Measurements from ENCODE around the gene ITGA4.
A peak's percentile ranks its signal among the peaks of the same experiment; 100 is the strongest.

The ITGA4 gene

DNA sequence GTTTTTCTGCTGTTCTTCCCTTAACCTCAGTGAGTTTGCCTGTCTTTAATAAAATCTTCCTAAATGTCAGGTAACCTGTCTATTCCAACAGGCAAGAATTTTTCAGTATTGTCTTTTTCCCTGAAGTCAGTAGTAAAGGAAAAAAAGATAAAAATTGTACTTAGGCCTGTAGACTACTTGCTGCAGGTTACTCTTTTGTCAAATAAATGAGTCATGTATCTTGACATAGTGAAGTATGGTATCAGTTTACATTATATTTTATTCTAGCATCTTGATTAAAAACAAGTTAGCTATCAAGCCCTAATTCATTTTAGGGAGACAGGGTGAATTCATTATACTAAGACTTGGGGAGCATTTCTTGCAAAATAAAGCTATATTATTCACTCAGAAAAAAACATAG lies 59.8 kb downstream of the ITGA4 start:
- DNase-seq (ENCODE audit: low spot score): no peak

DNA sequence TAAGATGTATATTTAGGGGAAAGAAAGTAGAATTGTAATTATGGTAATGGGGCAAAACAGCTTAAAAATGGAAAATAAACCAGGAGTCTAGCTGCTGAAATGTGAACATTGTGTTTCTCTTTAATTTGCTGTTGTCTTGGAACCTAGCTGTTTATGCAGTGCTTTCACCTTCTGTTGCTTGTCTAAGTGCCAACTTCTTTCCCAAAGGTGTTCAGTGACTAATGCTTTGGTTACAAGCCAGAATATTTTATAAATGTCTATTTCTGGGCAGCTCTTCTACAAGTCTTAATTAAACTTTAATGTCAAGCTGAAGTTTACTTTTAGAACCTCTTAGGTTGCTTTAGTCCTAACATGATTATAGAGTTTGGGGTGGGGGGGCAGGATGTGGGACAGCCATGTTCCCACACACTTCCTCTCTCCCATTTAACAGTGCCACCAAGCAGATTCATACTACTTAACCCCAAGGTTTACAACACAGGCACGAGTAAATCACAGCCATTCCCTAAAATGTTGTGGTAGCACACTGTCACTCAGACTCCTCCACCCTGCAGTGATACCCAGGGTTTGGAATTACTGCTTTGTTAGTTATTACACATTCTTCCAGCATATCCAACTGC lies 60.6 kb downstream of the ITGA4 start:
- no peak for DNase-seq (ENCODE audit: low spot score)

DNA sequence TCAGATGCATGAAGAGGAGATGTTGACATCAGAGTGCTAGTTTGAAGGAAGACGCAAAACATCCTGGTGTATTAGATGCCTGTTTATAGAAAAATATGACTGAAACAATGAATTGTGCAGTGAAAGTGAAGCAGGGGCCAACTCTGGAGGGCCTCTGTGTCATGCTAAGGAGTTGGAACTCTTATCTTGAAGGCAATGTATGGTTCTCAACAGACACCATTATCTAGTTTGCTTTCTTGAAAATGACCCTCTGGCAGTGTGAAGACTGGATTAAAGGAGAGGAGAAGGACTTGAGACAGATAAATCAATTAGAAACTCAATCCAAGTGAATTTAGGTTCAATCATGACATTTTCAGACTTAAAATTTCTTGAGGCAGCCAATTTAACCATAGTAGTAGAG lies 63.1 kb downstream of the ITGA4 start:
- DNase-seq (ENCODE audit: low spot score): no peak

DNA sequence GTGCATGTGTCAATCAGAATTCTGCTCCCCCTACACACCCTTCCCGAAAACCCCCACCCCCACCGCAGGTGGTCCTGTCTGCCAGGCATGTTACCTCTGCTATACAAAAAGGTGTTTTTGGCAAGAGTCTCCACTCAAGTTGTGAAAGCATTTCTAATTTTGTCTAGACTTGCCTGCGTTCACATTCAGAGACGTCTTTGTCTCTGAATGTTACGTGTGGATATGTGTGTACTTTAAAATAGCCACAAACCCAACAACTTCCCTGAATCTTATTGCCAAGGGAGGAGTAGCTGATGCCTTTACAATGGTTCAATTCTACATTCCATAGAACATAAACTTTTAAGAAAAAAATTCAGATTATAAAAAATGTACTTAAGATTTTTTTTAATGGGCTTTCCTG lies 66.6 kb downstream of the ITGA4 start:
- no peak for DNase-seq (ENCODE audit: low spot score)

DNA sequence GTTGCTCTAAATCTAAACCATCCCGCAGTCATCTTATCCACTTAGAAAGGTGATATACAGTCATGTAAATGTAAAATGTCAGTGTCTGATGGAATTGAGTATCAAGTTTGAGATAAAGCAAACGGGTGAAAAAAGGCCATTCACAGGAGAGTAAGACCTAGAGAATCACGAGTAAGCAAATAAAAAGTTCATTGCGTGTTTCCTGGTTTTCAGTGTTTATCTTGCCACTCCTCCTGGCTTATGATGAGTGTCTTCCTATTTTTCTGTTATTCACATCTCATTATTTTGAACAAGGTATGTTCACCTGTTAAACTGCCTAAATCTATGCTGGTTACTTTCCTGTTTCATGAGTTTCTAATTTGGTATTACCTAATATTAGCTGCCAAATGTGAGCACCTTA lies 68.8 kb downstream of the ITGA4 start:
- no peak for DNase-seq (ENCODE audit: low spot score)

DNA sequence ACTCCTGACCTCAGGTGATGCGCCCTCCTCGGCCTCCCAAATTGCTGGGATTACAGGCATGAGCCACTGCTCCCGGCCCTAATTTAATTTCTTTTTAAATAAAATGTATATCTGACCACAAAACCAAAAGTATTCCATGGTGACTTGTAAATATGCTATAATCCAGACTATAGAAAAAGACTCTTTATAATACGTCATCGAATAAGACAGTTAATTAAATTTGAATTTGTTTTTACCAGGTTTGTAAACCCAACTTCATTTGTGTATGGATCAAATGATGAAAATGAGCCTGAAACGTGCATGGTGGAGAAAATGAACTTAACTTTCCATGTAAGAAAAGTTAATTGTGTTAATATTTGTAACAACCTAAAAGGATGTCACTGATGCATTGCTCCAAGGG lies 69.9 kb downstream of the ITGA4 start:
- DNase-seq (ENCODE audit: low spot score): no peak

DNA sequence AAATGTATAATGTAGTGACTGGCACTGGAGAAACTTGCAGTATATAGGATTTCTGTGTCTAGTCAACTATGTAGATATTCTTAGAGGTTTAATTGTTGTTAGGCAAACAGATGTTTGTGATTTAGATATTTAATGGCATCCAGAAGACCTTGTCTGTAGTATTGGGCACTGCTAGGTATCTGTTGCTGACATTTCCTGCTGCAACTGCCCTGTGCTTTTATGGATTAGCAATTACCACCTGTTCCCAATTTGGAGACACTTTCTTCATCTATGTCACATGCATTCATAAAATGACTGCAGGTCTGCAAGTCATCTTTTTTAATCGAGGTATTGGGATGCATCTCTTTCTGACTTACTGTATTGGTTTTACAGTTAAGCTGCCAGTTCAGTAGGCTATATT lies 71.3 kb downstream of the ITGA4 start:
- DNase-seq (ENCODE audit: low spot score): no peak

DNA sequence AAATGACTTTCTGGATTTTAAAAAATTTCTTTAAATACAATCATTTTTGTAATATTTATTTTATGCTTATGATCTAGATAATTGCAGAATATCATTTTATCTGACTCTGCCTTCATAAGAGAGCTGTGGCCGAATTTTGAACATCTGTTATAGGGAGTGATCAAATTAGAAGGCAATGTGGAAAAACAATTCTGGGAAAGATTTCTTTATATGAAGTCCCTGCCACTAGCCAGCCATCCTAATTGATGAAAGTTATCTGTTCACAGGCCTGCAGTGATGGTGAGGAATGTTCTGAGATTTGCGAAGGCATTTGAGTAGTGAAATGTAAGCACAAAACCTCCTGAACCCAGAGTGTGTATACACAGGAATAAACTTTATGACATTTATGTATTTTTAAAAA lies 79.5 kb downstream of the ITGA4 start:
- DNase-seq (ENCODE audit: low spot score): no peak

DNA sequence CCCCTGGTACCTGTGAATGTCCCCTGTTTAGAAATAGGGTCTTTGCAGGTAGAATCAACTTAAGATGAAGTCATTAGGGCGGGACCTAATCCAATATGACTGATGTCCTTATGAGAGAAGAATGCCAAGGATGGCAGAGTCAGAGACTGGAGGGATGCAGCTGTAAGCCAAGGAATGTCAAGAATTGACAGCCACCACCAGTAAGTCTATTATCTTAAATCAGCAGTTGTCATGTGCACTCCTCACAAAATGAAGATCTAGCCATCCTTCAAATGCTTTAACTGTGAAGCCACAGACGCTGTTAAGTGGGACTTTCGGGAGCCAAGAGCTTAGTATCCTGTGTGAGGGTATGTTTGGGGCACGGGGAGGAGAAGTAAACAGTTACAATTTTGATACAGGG lies 83.2 kb downstream of the ITGA4 start:
- no peak for DNase-seq (ENCODE audit: low spot score)

DNA sequence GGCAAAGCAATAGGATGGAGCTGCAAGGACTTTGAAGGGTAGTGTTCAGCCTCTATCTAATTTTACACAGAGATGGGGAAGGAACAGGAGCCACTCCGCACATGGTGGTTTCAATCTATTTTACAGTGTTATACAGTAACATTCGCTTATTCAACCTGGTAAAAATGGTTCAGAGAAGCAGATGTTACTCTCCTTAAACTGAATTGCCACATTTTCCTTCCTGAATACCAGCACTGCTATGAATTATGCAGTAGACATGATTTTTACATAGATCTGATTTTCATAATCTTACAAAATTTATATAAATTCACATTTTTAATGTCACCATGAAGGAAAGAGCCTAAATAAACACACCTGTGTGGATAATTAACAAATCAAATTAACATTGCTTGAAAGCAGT lies 85.0 kb downstream of the ITGA4 start:
- no peak for DNase-seq (ENCODE audit: low spot score)

DNA sequence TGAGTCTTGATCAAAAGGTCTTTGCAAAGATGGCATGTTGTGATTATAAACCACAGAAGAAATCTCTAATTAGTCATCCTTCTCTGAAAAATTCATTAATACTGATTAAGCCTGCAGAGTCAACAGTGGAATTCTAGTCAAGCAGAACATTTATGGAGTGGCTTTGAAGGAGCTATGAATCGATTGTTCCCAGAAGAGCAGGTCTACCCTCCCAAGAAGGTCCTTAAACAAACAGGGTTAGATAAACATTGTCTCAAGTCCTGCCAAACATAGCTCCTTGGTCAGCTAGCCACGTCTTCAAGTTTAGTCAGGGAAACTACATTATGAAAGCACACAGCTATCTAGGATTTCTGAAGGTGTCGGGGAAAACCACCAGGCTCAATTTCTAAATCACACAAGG lies 88.9 kb downstream of the ITGA4 start:
- DNase-seq (ENCODE audit: low spot score): no peak

DNA sequence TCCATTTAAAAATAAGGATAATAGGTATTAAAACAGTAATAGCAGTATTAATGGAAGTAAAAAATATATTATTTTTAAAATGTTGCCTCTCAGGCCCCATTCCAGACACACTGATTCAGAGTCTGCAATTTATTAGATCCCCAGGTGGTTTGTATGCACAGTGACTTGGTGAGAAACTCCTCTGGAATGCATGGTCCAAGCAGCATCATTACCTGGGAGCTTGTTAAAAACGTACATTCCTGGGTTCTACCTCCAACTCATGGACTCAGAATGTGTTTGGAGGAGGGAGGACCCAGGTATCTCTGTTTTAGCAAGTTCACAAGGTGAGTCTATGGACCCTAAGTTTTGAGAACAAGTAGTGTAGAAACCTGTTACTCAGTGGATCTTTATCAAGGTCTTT lies 95.6 kb downstream of the ITGA4 start:
- DNase-seq (ENCODE audit: low spot score): peak; percentile 15

DNA sequence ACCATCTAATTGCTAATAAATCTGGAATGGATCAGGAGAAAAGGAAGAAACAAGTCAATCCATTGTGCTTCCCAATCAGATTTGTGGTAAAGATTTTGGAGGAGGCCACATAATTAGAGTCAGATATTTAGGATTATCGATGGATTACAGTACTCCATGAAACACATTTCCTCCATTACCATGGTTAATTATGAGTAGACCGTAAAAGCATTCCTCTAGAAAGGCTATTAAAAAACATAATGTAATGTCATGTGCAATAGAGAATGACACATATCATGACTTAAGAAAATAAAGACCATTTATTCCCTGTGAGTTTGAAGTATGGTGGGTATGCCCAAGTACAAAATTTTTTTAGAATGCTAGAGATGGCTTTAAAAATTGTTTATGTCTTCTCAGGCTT lies 96.1 kb downstream of the ITGA4 start:
- DNase-seq (ENCODE audit: low spot score): no peak

DNA sequence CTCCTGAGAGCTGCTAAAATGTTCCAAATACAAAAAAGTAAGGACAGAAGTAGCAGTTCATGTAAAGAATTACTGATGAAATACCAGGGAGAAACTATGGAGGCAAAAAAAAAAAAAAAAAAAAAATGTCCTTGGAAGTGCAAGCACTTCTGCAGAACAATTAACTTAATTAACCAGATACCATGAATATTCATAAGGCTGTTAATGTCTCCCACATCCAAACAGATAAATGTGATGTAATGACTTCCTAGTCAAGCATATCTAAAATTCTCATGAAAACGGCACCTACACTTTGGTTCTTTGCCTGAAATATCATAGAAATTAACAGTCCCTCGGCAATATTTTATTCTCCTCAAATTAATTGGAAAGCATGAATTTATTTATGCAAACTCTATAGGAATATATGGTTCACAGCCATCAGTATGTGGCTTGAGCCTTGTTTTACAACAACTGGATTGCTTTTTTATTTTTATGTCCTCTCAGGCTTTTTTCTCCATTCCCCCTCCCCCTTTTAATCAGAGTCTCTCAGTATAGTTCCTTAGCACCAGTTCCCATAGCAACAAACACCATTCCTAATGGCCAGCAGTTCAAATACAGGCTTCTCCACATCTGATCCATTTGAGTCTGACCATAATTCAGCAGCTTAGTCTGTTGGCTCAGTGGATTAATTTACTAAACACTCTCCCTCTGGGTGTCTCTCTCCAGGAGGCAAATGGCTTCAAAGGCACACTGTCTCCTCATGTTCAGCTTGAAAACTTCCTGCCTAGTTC lies 97.1 kb downstream of the ITGA4 start:
- DNase-seq (ENCODE audit: low spot score): no peak

DNA sequence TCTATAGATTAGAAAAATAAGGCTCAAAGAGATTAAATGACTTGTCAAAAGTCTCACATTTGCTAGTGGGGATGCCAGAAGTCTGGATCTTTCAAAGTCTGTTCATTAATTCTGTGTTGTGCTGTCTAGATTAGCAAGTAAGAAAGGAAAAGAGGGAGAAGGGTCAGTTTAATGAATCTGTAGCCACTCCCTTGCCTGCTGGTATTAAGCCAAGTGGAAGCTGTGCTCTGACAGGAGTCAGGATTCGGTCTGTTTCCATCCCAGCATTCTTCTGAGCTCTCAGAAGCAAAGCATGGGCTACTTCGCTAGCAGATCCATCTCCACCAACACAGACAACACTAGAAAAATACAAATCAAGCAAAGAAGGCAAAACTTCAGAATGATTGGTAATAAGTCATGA lies 101.2 kb downstream of the ITGA4 start:
- no peak for DNase-seq (ENCODE audit: low spot score)

DNA sequence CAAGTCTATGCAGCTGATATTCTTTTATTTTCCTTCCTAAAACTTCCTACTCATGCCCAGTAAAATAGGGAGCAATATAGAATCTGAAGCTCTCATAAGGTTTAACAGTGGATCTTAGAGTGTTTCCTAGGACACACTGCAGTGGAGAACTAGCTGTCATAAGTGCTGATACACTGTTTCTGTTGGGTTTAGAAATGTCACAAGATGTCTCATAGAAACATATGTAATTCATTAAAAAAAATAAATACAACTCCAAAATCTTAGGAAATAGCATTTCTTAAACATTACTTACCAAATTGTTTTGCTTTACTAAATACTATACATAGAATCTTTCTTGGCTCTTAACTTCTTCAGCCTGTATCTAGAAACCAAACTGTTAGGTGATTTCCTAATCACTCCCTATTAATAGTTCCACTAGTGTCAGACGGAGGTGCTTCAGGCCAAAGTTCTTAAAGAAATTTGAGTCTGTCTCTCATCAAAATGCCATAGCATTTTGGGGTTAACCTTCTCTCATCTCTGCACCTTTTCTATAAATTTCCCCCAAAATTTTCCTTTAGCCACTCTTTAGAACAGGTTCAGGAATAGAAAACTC lies 106.0 kb downstream of the ITGA4 start:
- DNase-seq (ENCODE audit: low spot score): peak; percentile 13

DNA sequence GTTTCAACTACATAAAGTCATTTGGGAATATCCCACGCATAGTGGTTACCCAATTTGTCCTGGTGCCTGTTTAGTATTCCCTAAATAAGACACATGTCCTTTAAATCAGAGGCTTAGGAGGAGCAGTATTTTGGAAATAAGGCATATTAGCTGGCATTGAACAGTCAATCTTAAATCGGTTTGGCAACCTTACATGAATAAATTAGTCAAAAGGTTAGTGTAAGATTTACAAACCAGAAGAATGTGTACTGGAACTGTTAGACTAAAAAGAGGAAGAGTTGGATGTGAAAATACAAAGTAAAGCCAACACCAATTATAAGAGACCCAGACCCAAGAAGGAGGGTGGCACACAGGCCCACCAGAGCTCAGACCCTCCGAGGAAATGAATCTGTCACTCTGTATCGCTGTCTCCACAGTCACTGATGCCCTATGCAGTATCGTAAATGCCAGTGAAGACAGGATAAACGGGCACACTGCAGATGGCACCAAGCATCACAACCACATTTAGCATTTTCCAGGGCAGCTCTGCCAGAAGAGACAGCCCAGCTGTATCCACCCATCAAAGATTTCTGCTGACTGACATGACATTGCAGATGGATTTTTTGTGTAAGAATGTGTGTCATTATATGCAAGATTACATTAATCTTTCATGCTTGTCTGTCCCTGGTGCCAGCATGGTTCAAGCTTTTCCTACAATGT lies 109.3 kb downstream of the ITGA4 start:
- no peak for DNase-seq (ENCODE audit: low spot score)

DNA sequence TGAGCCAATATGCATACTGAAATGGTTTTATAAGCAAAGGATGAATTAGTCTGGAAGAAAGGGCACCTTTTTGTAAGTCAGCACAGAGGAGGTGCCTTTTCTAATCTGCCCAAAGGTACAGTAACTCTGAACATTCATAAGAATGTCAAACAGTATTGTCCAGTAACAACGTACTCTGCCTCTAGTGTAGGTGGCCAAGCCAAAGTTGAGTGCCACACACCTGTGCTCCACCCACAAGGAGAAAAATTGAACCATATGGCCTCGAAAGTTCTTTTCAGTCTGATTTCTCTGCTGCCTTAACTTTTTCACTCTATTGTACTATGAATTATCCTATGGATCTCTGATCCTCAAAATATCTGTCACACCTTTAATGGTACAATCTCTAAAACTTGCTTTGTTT lies 112.9 kb downstream of the ITGA4 start:
- DNase-seq (ENCODE audit: low spot score): no peak

DNA sequence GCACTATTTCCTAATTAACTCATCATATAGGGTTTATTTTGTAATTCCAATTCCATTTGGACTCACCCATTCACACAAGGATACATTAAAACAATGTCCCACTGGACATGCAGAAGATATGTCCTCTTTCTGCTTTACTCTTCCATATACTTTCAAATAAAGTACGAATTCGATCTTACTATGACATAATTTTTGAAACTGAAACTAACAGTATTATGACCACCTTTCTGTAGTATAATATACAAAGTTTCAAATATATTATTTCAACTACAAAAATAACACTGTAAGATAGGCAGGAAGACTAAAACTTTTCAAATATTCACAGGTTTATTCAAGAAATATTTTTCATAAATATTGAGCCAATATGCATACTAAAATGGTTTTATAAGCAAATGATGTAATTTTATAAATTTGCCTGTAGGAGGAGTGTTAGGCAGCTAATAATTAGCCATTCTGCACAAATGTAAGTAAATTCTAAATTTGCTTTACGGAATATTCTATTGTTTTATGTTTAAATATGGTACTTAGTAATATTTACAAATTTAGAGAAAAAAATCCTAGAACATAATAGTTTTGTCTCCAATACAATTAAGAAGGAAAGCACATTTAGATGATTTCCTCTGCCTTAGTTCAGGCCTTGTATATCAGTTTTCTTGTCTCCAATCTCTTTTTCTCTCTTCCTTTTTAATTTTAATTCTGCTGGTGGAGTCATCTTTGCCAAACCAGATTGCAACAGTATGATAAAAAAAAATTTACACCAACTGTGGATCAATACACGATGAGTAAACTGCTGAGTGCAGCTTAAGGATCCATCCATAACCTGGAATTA lies 113.9 kb downstream of the ITGA4 start:
- DNase-seq (ENCODE audit: low spot score): peak; percentile 3

DNA sequence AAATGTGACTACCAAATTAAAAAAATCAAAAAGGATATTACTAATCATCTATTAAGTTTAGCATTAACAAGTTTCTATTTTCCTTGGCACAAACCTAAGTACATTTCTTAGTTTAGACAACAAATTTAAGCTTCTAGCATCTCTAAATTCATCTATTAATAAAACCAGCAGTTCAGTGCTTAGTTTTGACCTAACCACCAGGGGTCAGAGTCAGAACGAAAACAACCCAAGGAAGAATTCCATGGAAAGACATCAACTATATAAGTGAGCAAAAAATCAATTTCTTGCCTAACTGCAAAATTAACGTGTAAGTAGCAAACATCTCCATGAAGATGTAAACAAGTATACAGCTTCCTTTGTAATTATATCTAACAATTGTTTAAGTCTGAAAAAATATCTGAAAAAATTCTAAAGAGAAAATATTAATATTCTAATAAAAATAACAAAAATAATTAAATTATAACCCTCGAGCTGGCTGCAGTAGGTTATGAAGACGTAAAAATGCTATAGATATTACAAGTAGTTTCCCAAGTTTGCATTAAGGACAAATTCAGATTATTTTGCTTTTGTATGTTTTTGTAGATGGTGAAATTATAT lies 116.1 kb downstream of the ITGA4 start:
- DNase-seq (ENCODE audit: low spot score): peak; percentile 36

DNA sequence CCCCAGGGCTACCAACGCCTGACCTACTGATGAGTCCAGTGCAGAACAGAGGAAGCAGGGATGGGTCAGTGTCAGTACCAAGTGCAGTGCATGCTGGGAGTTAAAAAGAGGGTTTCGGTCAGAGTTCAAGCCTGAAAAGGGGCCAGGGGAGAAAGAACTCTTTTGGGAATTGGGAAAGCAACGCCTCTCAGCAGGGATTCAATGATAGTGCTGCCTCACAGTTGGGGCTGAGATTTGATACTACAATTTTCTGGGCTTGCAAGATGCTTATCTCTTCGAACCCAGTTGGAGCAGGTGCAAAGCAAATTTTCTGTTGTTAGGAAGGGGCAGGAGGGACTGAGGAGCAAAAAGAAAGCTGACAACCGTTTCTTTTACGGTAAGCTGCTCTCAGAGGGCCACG lies 117.1 kb downstream of the ITGA4 start:
- DNase-seq (ENCODE audit: low spot score): no peak

All from GM03348 (cell line).